CD4-positive, CD25-positive, alpha-beta regulatory T cell (primary cell): ENCODE measurements around the gene RASGRP4. TPM values are rescaled to one million over a fixed set of nuclear protein-coding genes. Genes with fewer than 3 reads are reported as not detected.

Experiments
- ATAC-seq, 2 donors: fragments of 150-1000 bp; cut with Tn5 transposase; one replicate each; pipeline ENCODE4 v1.10.0; 2021; ENCODE audit warnings: low read depth in 2 of 2, moderate number of reproducible peaks in 2 of 2, moderate library complexity in 1 of 2
- DNase-seq, 3 donors: peaks; one replicate each; pipeline versions ENCODE4 v3.0.0 to v3.0.0-alpha.2; 2012 to 2022; ENCODE audit warnings: mixed read lengths in 1 of 3
- H3K27ac ChIP-seq: one replicate; pipeline ENCODE4 v1.7.0; 2013; ENCODE audit warnings: mild to moderate bottlenecking, low read length; ENCODE audit not compliant: insufficient read depth, poor library complexity, severe bottlenecking
- H3K27me3 ChIP-seq: one replicate; pipeline ENCODE4 v1.7.0; 2013; ENCODE audit warnings: low read length; ENCODE audit not compliant: control insufficient read depth, insufficient read depth
- H3K36me3 ChIP-seq: one replicate; pipeline ENCODE4 v1.7.0; 2013; ENCODE audit warnings: mild to moderate bottlenecking, low read length, moderate library complexity; ENCODE audit not compliant: control insufficient read depth, insufficient read depth
- H3K4me1 ChIP-seq: 2 replicates; pipeline ENCODE4 v1.7.0; 2013; ENCODE audit warnings: mild to moderate bottlenecking, low read length; ENCODE audit not compliant: insufficient read depth, control insufficient read depth, poor library complexity, severe bottlenecking
- H3K4me3 ChIP-seq: one replicate; pipeline ENCODE4 v1.7.0; 2013; ENCODE audit warnings: low read depth, mild to moderate bottlenecking, low read length, moderate library complexity
- H3K9me3 ChIP-seq, 2 experiments: 1 replicate in 1 of 2; 2 replicates in 1 of 2; pipeline ENCODE4 v1.7.0; 2013; ENCODE audit warnings: low read length in 2 of 2, mild to moderate bottlenecking in 1 of 2, moderate library complexity in 1 of 2; ENCODE audit not compliant: control insufficient read depth in 2 of 2
- H3K27ac Mint-ChIP-seq, 3 donors: one replicate each; pipeline ENCODE4 v1.8.0; 2020 to 2022; ENCODE audit warnings: mild to moderate bottlenecking in 3 of 3, mixed read lengths in 3 of 3, moderate library complexity in 2 of 3
- H3K27me3 Mint-ChIP-seq: one replicate; pipeline ENCODE4 v1.8.0; 2022; ENCODE audit warnings: mild to moderate bottlenecking, mixed read lengths
- H3K36me3 Mint-ChIP-seq: one replicate; pipeline ENCODE4 v1.8.0; 2020; ENCODE audit warnings: mixed read lengths
- H3K4me1 Mint-ChIP-seq, 4 donors: one replicate each; pipeline ENCODE4 v1.8.0; 2020 to 2022; ENCODE audit warnings: mixed read lengths in 4 of 4, mild to moderate bottlenecking in 1 of 4
- H3K4me3 Mint-ChIP-seq, 4 donors: one replicate each; pipeline ENCODE4 v1.8.0; 2020 to 2022; ENCODE audit warnings: mild to moderate bottlenecking in 4 of 4, mixed read lengths in 4 of 4, moderate library complexity in 3 of 4
- H3K9me3 Mint-ChIP-seq, 7 donors: one replicate each; pipeline ENCODE4 v1.8.0; 2020 to 2022; ENCODE audit warnings: mixed read lengths in 7 of 7, mild to moderate bottlenecking in 3 of 7, moderate library complexity in 2 of 7
- polyA plus RNA-seq, 4 donors: library from polyadenylated mRNA; unstranded; fragments of 300-500 nt; fragmentation: Illumina TruSeq; gene quantifications; one replicate each; pipeline ENCODE4 v1.2.3, GENCODE V29; 2021
- total RNA-seq: library from RNA; stranded (reverse); gene quantifications from one replicate; pipeline ENCODE4 v1.2.3, GENCODE V29; 2022

RASGRP4 gene
- total and polyA plus RNA-seq, 5 donors from 2014 or later: 1.6 to 10.9 (median 6.7) TPM

DNA sequence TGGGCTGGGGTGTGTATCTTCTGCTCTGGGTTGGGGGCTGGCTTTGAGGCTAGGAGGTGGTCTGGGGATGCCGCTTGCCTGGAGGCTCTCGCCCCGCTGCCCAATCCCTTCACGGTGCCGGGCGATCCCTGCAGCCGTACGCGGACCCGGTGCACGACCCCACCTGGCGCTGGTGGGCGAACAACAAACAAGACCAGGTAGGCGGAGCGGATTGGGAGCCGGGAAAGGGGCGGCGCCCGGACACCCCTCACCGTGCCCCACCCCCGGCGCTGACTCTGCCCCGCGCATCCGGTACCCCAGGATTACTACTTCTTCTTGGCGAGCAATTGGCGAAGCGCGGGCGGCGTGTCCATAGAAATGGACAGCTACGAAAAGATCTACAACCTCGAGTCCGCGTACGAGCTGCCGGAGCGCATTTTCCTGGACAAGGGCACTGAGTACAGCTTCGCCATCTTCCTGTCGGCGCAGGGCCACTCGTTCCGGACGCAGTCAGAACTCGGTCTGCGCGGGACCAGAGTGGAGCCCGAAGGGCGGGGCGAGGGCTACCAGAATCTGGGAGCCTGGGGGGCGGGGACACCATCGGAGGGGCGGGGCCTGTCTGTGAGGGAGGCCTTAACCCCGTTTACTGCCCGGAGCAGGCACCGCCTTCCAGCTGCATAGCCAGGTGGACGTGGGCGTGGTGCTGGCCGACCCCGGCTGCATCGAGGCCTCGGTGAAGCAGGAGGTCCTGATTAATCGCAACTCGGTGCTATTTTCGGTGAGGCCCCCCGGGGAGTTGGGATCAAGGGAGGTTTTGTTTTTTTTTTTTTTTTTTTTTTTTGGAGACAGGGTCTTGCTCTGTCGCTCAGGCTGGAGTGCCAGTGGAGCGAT lies 63.7 kb downstream of the RASGRP4 start:
- Histone ChIP-seq H3K4me1 (peaks cover 18% of the 10 kb centered on the region), H3K4me3 (peak overlapping the region; percentile 37), H3K36me3 (no peaks in the 10 kb centered on the region), H3K27ac (no peak overlapping the region), H3K27me3 (no peaks in the 10 kb centered on the region), H3K9me3 (no peaks in the 10 kb centered on the region)
- Mint-ChIP-seq H3K9me3 (peaks cover 0 to 3% (median 0%) of the 10 kb centered on the region in 7 donors), H3K27ac (no peak overlapping the region), H3K4me1 (peaks cover 0 to 18% (median 6%) of the 10 kb centered on the region in 4 donors), H3K27me3 (peaks cover 37% of the 10 kb centered on the region), H3K4me3 (peak overlapping the region; percentile 79 to 87 (median 82)), H3K36me3 (no peaks in the 10 kb centered on the region)
- ATAC-seq (peak; percentile 38 to 47), DNase-seq (peak; percentile 29 to 86 (median 59))

DNA sequence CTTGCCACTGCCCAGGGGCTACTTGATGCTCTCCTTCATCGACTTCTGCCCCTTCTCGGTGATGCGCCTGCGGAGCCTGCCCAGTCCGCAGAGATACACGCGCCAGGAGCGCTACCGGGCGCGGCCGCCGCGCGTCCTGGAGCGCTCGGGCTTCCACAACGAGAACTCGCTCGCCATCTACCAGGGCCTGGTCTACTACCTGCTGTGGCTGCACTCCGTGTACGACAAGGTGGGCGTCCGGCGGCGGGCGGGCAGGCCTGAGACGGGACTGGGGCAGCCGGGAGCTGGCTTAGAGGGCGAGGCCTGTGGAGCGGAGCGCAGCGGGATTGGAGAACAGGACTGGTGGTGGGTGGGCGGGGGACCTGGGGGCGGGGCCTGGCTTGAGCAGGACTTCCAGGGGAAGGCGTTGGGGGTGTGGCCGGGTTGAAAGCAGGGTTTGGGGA lies 64.4 kb downstream of the RASGRP4 start:
- Histone ChIP-seq H3K4me3 (peak overlapping the region; percentile 26), H3K27me3 (no peaks in the 10 kb centered on the region), H3K4me1 (peaks cover 18% of the 10 kb centered on the region), H3K9me3 (no peaks in the 10 kb centered on the region), H3K36me3 (no peaks in the 10 kb centered on the region), H3K27ac (no peak overlapping the region)
- no peak overlapping the region for H3K27ac Mint-ChIP-seq
- ATAC-seq (peak; percentile 62 to 64), DNase-seq (peak; percentile 34 to 81 (median 56))
- peaks cover 0 to 3% (median 0%) of the 10 kb centered on the region in 7 donors for H3K9me3 Mint-ChIP-seq
- H3K36me3 Mint-ChIP-seq: no peaks in the 10 kb centered on the region
- peaks cover 0 to 18% (median 6%) of the 10 kb centered on the region in 4 donors for H3K4me1 Mint-ChIP-seq
- H3K27me3 Mint-ChIP-seq: peaks cover 36% of the 10 kb centered on the region
- H3K4me3 Mint-ChIP-seq: peak overlapping the region; percentile 54 to 87 (median 80)

DNA sequence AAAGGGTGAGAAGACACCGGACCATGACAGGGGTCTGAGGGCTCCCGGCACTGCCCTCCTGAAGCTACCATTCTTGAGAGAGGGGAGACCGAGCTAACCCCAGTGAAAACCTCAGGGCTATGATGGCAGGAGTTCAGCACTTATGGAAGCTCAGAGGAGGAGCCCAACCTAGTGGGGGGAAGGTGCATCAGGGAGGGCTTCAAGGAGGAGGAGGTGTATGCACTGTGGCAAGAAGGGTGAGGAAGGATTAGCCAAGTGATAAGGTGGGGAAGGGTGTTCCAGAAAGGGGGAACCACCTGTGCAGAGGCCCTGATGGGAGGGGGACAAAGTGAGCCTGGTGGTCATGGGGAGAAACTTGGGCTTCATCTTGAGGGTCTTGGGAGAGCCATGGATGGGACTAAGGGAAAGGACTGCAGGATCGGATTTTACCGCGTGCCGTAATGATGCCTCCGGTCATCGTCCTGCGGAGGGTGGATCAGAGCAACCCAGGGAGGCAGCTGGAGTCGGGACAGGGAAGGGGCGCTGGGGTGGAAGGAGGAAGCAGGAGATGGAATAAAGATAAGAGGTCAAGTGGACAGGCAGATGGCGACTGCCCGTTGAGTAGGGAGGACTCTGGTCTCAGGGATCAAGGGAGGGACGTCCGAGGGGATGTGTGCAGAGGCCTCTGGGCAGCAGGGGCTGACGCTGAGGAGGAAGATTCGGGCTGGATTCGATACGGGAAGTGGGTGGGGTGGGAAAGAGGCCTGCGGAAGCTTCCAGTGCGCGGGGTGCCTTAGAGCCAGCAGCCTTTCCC lies 65.0 kb downstream of the RASGRP4 start:
- H3K27ac Mint-ChIP-seq: peak overlapping the region in 2 of 3 donors; percentile 33 to 38
- H3K4me1 ChIP-seq: peaks cover 18% of the 10 kb centered on the region

DNA sequence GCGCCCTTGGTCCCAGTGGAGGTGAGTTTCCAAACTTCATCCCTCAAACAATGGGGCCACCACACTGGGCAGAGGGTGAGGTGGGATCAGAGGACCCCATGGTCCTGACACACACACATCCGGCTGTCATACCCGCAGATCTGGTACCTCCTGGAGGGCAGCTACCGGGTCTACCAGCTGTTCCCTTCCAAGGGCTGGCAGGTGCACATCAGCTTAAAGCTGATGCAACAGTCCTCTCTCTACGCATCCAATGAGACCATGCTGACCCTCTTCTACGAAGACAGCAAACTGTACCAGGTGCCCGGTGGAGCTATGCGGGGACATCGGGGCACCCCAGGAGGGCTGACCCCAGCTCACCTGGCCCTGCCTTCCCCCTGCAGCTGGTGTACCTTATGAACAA lies 65.7 kb downstream of the RASGRP4 start:
- H3K4me3 Mint-ChIP-seq: peak overlapping the region; percentile 54 to 87 (median 77)
- DNase-seq (no peak), ATAC-seq (no peak)
- H3K4me1 ChIP-seq: peaks cover 18% of the 10 kb centered on the region
- H3K9me3 Mint-ChIP-seq: peaks cover 0 to 3% (median 0%) of the 10 kb centered on the region in 7 donors
- H3K27me3 Mint-ChIP-seq: peaks cover 32% of the 10 kb centered on the region
- no peaks in the 10 kb centered on the region for H3K36me3 Mint-ChIP-seq
- no peaks in the 10 kb centered on the region for H3K36me3 ChIP-seq
- peak overlapping the region in 1 of 3 donors; percentile 81 for H3K27ac Mint-ChIP-seq
- H3K4me3 ChIP-seq: no peak overlapping the region
- H3K27me3 ChIP-seq: no peaks in the 10 kb centered on the region
- no peaks in the 10 kb centered on the region for H3K9me3 ChIP-seq
- no peak overlapping the region for H3K27ac ChIP-seq
- H3K4me1 Mint-ChIP-seq: peaks cover 0 to 18% (median 6%) of the 10 kb centered on the region in 4 donors

More for the DNA sequence above, 65.0 kb downstream of the RASGRP4 start:
- H3K4me1 Mint-ChIP-seq: peaks cover 0 to 18% (median 6%) of the 10 kb centered on the region in 4 donors
- H3K36me3 Mint-ChIP-seq: no peaks in the 10 kb centered on the region
- Histone ChIP-seq H3K27me3 (no peaks in the 10 kb centered on the region), H3K4me3 (peak overlapping the region; percentile 26), H3K36me3 (no peaks in the 10 kb centered on the region), H3K9me3 (no peaks in the 10 kb centered on the region), H3K27ac (no peak overlapping the region)
- ATAC-seq: no peak
- DNase-seq: no peak
- peak overlapping the region; percentile 54 to 87 (median 77) for H3K4me3 Mint-ChIP-seq
- peaks cover 0 to 3% (median 0%) of the 10 kb centered on the region in 7 donors for H3K9me3 Mint-ChIP-seq
- peaks cover 30% of the 10 kb centered on the region for H3K27me3 Mint-ChIP-seq

DNA sequence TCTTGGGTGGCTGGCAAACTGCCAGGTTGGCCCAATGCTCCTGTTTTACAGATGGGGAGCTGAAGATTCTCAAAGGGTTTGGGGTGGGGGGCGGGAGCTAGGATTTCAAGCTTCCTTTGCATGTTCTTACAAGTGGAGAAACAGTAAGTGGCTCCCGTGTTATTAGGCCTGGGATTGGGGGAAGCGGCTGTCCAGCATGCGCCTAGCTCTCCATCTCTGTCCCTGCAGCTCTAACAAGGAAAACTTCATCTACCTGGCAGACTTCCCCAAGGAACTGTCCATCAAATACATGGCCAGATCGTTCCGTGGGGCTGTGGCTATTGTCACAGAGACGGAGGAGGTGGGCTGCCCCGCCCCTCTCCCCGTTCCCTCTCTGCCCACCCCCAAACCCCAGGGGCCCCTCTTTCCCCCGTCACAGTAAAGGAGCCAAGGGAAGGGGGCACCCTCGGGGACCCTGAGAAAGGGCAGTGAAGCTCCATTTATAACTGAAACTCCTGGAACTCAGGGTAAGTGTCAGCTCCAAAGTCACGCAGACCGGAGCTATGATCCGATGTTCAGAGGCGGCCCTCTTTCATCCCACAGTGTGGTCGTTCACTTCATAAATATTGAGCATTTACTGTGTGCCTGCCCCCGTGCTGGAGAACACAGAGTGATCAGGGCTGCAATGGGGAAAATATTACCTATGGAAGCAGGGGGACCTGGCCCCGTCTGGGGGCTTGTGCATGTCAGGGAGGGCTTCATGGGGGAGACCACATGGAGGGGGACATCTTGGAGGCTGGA lies 66.6 kb downstream of the RASGRP4 start:
- H3K27ac Mint-ChIP-seq: peak overlapping the region in 1 of 3 donors; percentile 81
- H3K4me3 Mint-ChIP-seq: peak overlapping the region in 3 of 4 donors; percentile 2 to 65 (median 34)

More for the DNA sequence above, 66.6 kb downstream of the RASGRP4 start:
- DNase-seq (no peak), ATAC-seq (no peak)
- Histone ChIP-seq H3K4me1 (peaks cover 18% of the 10 kb centered on the region), H3K36me3 (no peaks in the 10 kb centered on the region), H3K4me3 (no peak overlapping the region), H3K9me3 (no peaks in the 10 kb centered on the region), H3K27me3 (no peaks in the 10 kb centered on the region), H3K27ac (no peak overlapping the region)
- Mint-ChIP-seq H3K27me3 (peaks cover 32% of the 10 kb centered on the region), H3K4me1 (peaks cover 0 to 18% (median 6%) of the 10 kb centered on the region in 4 donors), H3K36me3 (no peaks in the 10 kb centered on the region), H3K9me3 (peaks cover 0 to 2% (median 0%) of the 10 kb centered on the region in 7 donors)

Other genes with a start within 250 kb of the RASGRP4 start
- not detected for gene DPF1, start 202.0 kb downstream of the RASGRP4 start, total RNA-seq
- gene DPF1, start 202.0 kb downstream of the RASGRP4 start, polyA plus RNA-seq: not detected
- 1.2 TPM for gene PPP1R14A, start 169.8 kb downstream of the RASGRP4 start, total RNA-seq
- gene PPP1R14A, start 169.8 kb downstream of the RASGRP4 start, polyA plus RNA-seq: not detected
- gene SPINT2, start 161.6 kb downstream of the RASGRP4 start, total RNA-seq: 15.6 TPM
- gene SPINT2, start 161.6 kb downstream of the RASGRP4 start, polyA plus RNA-seq: 10 to 100 TPM; 36.0 to 70.4 (median 53.5) TPM
- not detected for gene C19orf33, start 122.0 kb downstream of the RASGRP4 start, total RNA-seq
- gene C19orf33, start 122.0 kb downstream of the RASGRP4 start, polyA plus RNA-seq: not detected
- gene YIF1B, start 110.3 kb downstream of the RASGRP4 start, total RNA-seq: 22.9 TPM
- gene YIF1B, start 110.3 kb downstream of the RASGRP4 start, polyA plus RNA-seq: 10 to 100 TPM; 34.4 to 47.7 (median 36.8) TPM
- gene KCNK6, start 106.4 kb downstream of the RASGRP4 start, total RNA-seq: 8.7 TPM
- gene KCNK6, start 106.4 kb downstream of the RASGRP4 start, polyA plus RNA-seq: 1 to 10 TPM; 2.6 to 4.6 (median 2.7) TPM
- 12.6 TPM for gene CATSPERG, start 90.4 kb downstream of the RASGRP4 start, total RNA-seq
- 1 to 10 TPM; 1.0 to 4.3 (median 1.9) TPM for gene CATSPERG, start 90.4 kb downstream of the RASGRP4 start, polyA plus RNA-seq
- gene PSMD8, start 51.6 kb downstream of the RASGRP4 start, total RNA-seq: 104 TPM
- gene PSMD8, start 51.6 kb downstream of the RASGRP4 start, polyA plus RNA-seq: 100 to 1,000 TPM; 177 to 254 (median 222) TPM
- 0.91 TPM for gene GGN, start 38.2 kb downstream of the RASGRP4 start, total RNA-seq
- gene GGN, start 38.2 kb downstream of the RASGRP4 start, polyA plus RNA-seq: not detected
- 1.3 TPM for gene SPRED3, start 37.5 kb downstream of the RASGRP4 start, total RNA-seq
- gene SPRED3, start 37.5 kb downstream of the RASGRP4 start, polyA plus RNA-seq: under 1 TPM in 3 of 4 donors, not detected in 1; 0.06 to 0.13 (median 0.07) TPM
- gene FAM98C, start 23.1 kb downstream of the RASGRP4 start, total RNA-seq: 41.3 TPM
- gene FAM98C, start 23.1 kb downstream of the RASGRP4 start, polyA plus RNA-seq: 10 to 100 TPM; 17.2 to 20.8 (median 19.8) TPM
- gene RYR1, start 7.5 kb upstream of the RASGRP4 start, total RNA-seq: 4.9 TPM
- gene RYR1, start 7.5 kb upstream of the RASGRP4 start, polyA plus RNA-seq: under 1 TPM; 0.07 to 0.65 (median 0.34) TPM
- gene MAP4K1, start 191.7 kb upstream of the RASGRP4 start, total RNA-seq: 310 TPM
- 100 to 1,000 TPM; 117 to 164 (median 140) TPM for gene MAP4K1, start 191.7 kb upstream of the RASGRP4 start, polyA plus RNA-seq
- gene EIF3K, start 193.0 kb upstream of the RASGRP4 start, total RNA-seq: 319 TPM
- gene EIF3K, start 193.0 kb upstream of the RASGRP4 start, polyA plus RNA-seq: 100 to 1,000 TPM; 429 to 508 (median 476) TPM
- gene ACTN4, start 221.4 kb upstream of the RASGRP4 start, total RNA-seq: 323 TPM
- gene ACTN4, start 221.4 kb upstream of the RASGRP4 start, polyA plus RNA-seq: 10 to 100 TPM; 11.2 to 22.2 (median 15.7) TPM